Liver (tissue), 9 donors: ENCODE results near the gene ST6GALNAC3. TPM values are rescaled to one million over a fixed set of nuclear protein-coding genes. Genes with fewer than 3 reads are reported as not detected.

Experiments used
- DNase-seq: peaks from one replicate; pipeline ENCODE4 v3.0.0-alpha.2; 2017; ENCODE audit warnings: low spot score
- H3K27ac ChIP-seq, 2 donors: one replicate each; pipeline ENCODE4 v1.7.0; 2013; ENCODE audit warnings: inconsistent platforms in 2 of 2, low read length in 2 of 2, control low read depth in 1 of 2, low read depth in 1 of 2, mild to moderate bottlenecking in 1 of 2
- H3K27me3 ChIP-seq, 4 donors: one replicate each; pipeline versions ENCODE4 v1.6.1 to v1.7.0; 2013; ENCODE audit warnings: low read length in 3 of 4, inconsistent platforms in 1 of 4, mild to moderate bottlenecking in 1 of 4, moderate library complexity in 1 of 4; ENCODE audit not compliant: control insufficient read depth in 4 of 4, insufficient read depth in 4 of 4
- H3K36me3 ChIP-seq, 4 donors: one replicate each; pipeline versions ENCODE4 v1.6.1 to v1.7.0; 2013; ENCODE audit warnings: low read length in 3 of 4, mild to moderate bottlenecking in 3 of 4, low read depth in 1 of 4, moderate library complexity in 1 of 4; ENCODE audit not compliant: control insufficient read depth in 4 of 4, insufficient read depth in 3 of 4
- H3K4me1 ChIP-seq, 4 donors: one replicate each; pipeline versions ENCODE4 v1.6.1 to v1.7.0; 2013; ENCODE audit warnings: low read length in 3 of 4, mild to moderate bottlenecking in 3 of 4, moderate library complexity in 1 of 4; ENCODE audit not compliant: control insufficient read depth in 4 of 4, insufficient read depth in 4 of 4
- H3K4me3 ChIP-seq, 3 donors: one replicate each; pipeline versions ENCODE4 v1.6.1 to v1.7.0; 2013; ENCODE audit warnings: low read length in 3 of 3, control low read depth in 1 of 3, low read depth in 1 of 3, mild to moderate bottlenecking in 1 of 3
- H3K9ac ChIP-seq, 2 donors: one replicate each; pipeline ENCODE4 v1.7.0; 2013; ENCODE audit warnings: low read length in 2 of 2, mild to moderate bottlenecking in 2 of 2, moderate library complexity in 2 of 2, control low read depth in 1 of 2, low read depth in 1 of 2
- H3K9me3 ChIP-seq, 4 donors: one replicate each; pipeline versions ENCODE4 v1.6.1 to v1.7.0; 2013; ENCODE audit warnings: low read length in 3 of 4; ENCODE audit not compliant: control insufficient read depth in 4 of 4
- ATF3 ChIP-seq: IDR thresholded peaks from 2 replicates; pipeline ENCODE4 v1.6.1; 2016; ENCODE audit warnings: antibody characterized with exemption
- CTCF ChIP-seq: fragments of 150-350 bp; IDR thresholded peaks from 2 replicates; pipeline ENCODE4 v1.5.1; 2017; ENCODE audit warnings: improper control_type of control experiment, low read depth, low read length; ENCODE audit not compliant: missing input control
- EGR1 ChIP-seq, 2 donors: IDR thresholded peaks; 2 replicates each; pipeline ENCODE4 v1.6.1; 2016 to 2018; ENCODE audit warnings: antibody characterized with exemption in 2 of 2, low read depth in 2 of 2
- FOXA1 ChIP-seq: IDR thresholded peaks from 2 replicates; pipeline ENCODE4 v1.6.1; 2016; ENCODE audit warnings: antibody characterized with exemption
- FOXA2 ChIP-seq: IDR thresholded peaks from 2 replicates; pipeline ENCODE4 v1.6.1; 2016; ENCODE audit warnings: antibody characterized with exemption
- GABPA ChIP-seq, 2 donors: IDR thresholded peaks in 1 of 2; conservative IDR thresholded peaks in 1 of 2; 2 replicates each; pipeline ENCODE4 v1.6.1; 2016; ENCODE audit warnings: antibody characterized with exemption in 2 of 2, mild to moderate bottlenecking in 1 of 2, moderate library complexity in 1 of 2
- HNF4A ChIP-seq, 2 donors: conservative IDR thresholded peaks; 2 replicates each; pipeline ENCODE4 v1.6.1; 2016; ENCODE audit warnings: antibody characterized with exemption in 2 of 2, mild to moderate bottlenecking in 2 of 2
- HNF4G ChIP-seq: IDR thresholded peaks from 2 replicates; pipeline ENCODE4 v1.6.1; 2016; ENCODE audit warnings: antibody characterized with exemption
- JUND ChIP-seq, 2 donors: IDR thresholded peaks; 2 replicates each; pipeline ENCODE4 v1.6.1; 2016; ENCODE audit warnings: antibody characterized with exemption in 2 of 2
- MAX ChIP-seq: IDR thresholded peaks from 2 replicates; pipeline ENCODE4 v1.6.1; 2016; ENCODE audit warnings: antibody characterized with exemption
- NR2F2 ChIP-seq: IDR thresholded peaks from 2 replicates; pipeline ENCODE4 v1.6.1; 2016; ENCODE audit warnings: antibody characterized with exemption
- RAD21 ChIP-seq, 2 donors: IDR thresholded peaks; 2 replicates each; pipeline ENCODE4 v1.6.1; 2016; ENCODE audit warnings: antibody characterized with exemption in 2 of 2, mild to moderate bottlenecking in 2 of 2
- REST ChIP-seq: IDR thresholded peaks from 2 replicates; pipeline ENCODE4 v1.6.1; 2016; ENCODE audit warnings: antibody characterized with exemption, mild to moderate bottlenecking
- RXRA ChIP-seq, 2 donors: IDR thresholded peaks; 2 replicates each; pipeline ENCODE4 v1.6.1; 2017 to 2018; ENCODE audit warnings: antibody characterized with exemption in 2 of 2, mild to moderate bottlenecking in 1 of 2
- SP1 ChIP-seq: IDR thresholded peaks from 2 replicates; pipeline ENCODE4 v1.6.1; 2018; ENCODE audit warnings: antibody characterized with exemption, mild to moderate bottlenecking
- TAF1 ChIP-seq: conservative IDR thresholded peaks from 2 replicates; pipeline ENCODE4 v1.6.1; 2016; ENCODE audit warnings: antibody characterized with exemption, mild to moderate bottlenecking
- YY1 ChIP-seq: IDR thresholded peaks from 2 replicates; pipeline ENCODE4 v1.6.1; 2016; ENCODE audit warnings: antibody characterized with exemption, mild to moderate bottlenecking
- ZBTB33 ChIP-seq: IDR thresholded peaks from 2 replicates; pipeline ENCODE4 v1.6.1; 2016; ENCODE audit warnings: antibody characterized with exemption
- WGBS: extraction: QIAGEN DNeasy Blood & Tissue Kit; methylation state at CpG from one replicate; pipeline ENCODE4 v1.1.7; 2013; 5-methylcytosine and 5-hydroxymethylcytosine counted together
- polyA plus RNA-seq, 2 donors: library from polyadenylated mRNA; stranded (reverse) in 1 of 2; unstranded in 1 of 2; fragments of 200-250 nt in 1 of 2; fragments of >200 nt in 1 of 2; fragmentation: Nextera tagmentation in 1 of 2; extraction: Ambion mirVana in 1 of 2; gene quantifications; one replicate each; pipeline versions ENCODE4 v1.2.1 to v1.2.3, GENCODE V29; 2013 to 2015
- total RNA-seq, 2 donors: library from RNA; depleted of rRNA; stranded (reverse); fragments of >200 nt; gene quantifications; one replicate each; pipeline ENCODE4 v1.2.3, GENCODE V29; 2014
- donor health status: healthy.
- donor health status: healthy.
- donor health status: healthy.
- donor health status: healthy.
- donor health status: healthy.

The ST6GALNAC3 gene
- total and polyA plus RNA-seq, 4 donors: 1.2 to 5.0 (median 3.2) TPM

GRCh38 chr1:76029331-76029730 lies 45.2 kb upstream of the ST6GALNAC3 start:
- WGBS: 86% methylated on average over 1 of the region's 1 CpG
- Histone ChIP-seq H3K9me3 (no peaks in the 10 kb centered on the region), H3K4me3 (no peak overlapping the region), H3K36me3 (no peaks in the 10 kb centered on the region), H3K27me3 (no peaks in the 10 kb centered on the region), H3K9ac (no peak overlapping the region), H3K27ac (no peak overlapping the region), H3K4me1 (no peaks in the 10 kb centered on the region)
- TF ChIP-seq YY1: no peak
- TF ChIP-seq HNF4A (conservative IDR thresholded peaks at IDR 0.05): no peak
- TF ChIP-seq REST: no peak
- TF ChIP-seq GABPA (IDR thresholded peaks at IDR 0.05 in 1 of 2, conservative IDR thresholded peaks at IDR 0.05 in 1 of 2): no peak
- TF ChIP-seq FOXA1: no peak
- no peak for TF ChIP-seq EGR1 (IDR thresholded peaks at IDR 0.05; ENCODE audit: low read depth in 2 of 2)
- no peak for TF ChIP-seq FOXA2
- TF ChIP-seq NR2F2: no peak
- no peak for TF ChIP-seq JUND (IDR thresholded peaks at IDR 0.05)
- no peak for TF ChIP-seq MAX
- no peak for TF ChIP-seq RXRA (IDR thresholded peaks at IDR 0.05)
- TF ChIP-seq CTCF: no peak
- TF ChIP-seq HNF4G: no peak
- no peak for TF ChIP-seq RAD21 (IDR thresholded peaks at IDR 0.05)
- TF ChIP-seq ATF3: no peak
- no peak for TF ChIP-seq SP1
- TF ChIP-seq TAF1: no peak
- no peak for TF ChIP-seq ZBTB33
- DNase-seq: no peak
